Esophagus squamous epithelium (tissue), 4 donors: ENCODE measurements around the gene MUSK.

Experiments
- CTCF ChIP-seq, 6 experiments: fragments of 450-650 bp in 4 of 6; fragments of 200-600 bp in 2 of 6; sonication (generic) in 2 of 6; IDR thresholded peaks; one replicate each; pipeline ENCODE4 v1.5.1; 2016 to 2019; ENCODE audit warnings: antibody characterized with exemption in 6 of 6, mild to moderate bottlenecking in 4 of 6, moderate library complexity in 4 of 6
- POLR2A ChIP-seq, 4 donors: fragments of 450-650 bp; IDR thresholded peaks; one replicate each; pipeline ENCODE4 v1.6.1; 2017; ENCODE audit warnings: antibody characterized with exemption in 4 of 4, mild to moderate bottlenecking in 4 of 4, moderate library complexity in 3 of 4

GRCh38 chr9:110659891-110660541 lies 8.6 kb upstream of the MUSK start:
- no peak for TF ChIP-seq CTCF (IDR thresholded peaks at IDR 0.05)
- TF ChIP-seq POLR2A (IDR thresholded peaks at IDR 0.05) = no peak
